GM21737 (cell line): ENCODE data around the gene SPON1.
"Not testable (repeated sequence)": the region's sequence is repeated elsewhere in the genome, so short reads cannot be mapped to it uniquely, and the experiment has no call there.

Experiments used
- ATAC-seq: cut with Tn5 transposase; IDR thresholded peaks from one replicate; pipeline ENCODE4 v1.9.1; 2021; ENCODE audit warnings: mild to moderate bottlenecking, moderate library complexity; ENCODE audit not compliant: unreplicated experiment

SPON1 gene

GRCh38 chr11:14112721-14113120, 150.2 kb downstream of the SPON1 start:
- no peak for ATAC-seq

GRCh38 chr11:14114269-14114668, 151.7 kb downstream of the SPON1 start:
- ATAC-seq, result no peak

GRCh38 chr11:14114786-14115185, 152.3 kb downstream of the SPON1 start:
- no peak for ATAC-seq

- no peak for ATAC-seq
Observed at GRCh38 chr11:14117632-14118031, 155.1 kb downstream of the SPON1 start.

GRCh38 chr11:14118072-14118471, 155.5 kb downstream of the SPON1 start:
- ATAC-seq, result no peak

- no peak for ATAC-seq
Observed at GRCh38 chr11:14119357-14119756, 156.8 kb downstream of the SPON1 start.

- no peak for ATAC-seq
Observed at GRCh38 chr11:14124350-14124749, 161.8 kb downstream of the SPON1 start.

- no peak for ATAC-seq
Observed at GRCh38 chr11:14124886-14125285, 162.4 kb downstream of the SPON1 start.

GRCh38 chr11:14125529-14125928, 163.0 kb downstream of the SPON1 start:
- no peak for ATAC-seq

GRCh38 chr11:14127679-14128078, 165.2 kb downstream of the SPON1 start:
- no peak for ATAC-seq

GRCh38 chr11:14132312-14132711, 169.8 kb downstream of the SPON1 start:
- no peak for ATAC-seq

- ATAC-seq, result no peak
Observed at GRCh38 chr11:14133381-14133780, 170.9 kb downstream of the SPON1 start.

- no peak for ATAC-seq
Observed at GRCh38 chr11:14136561-14136960, 174.0 kb downstream of the SPON1 start.

- no peak for ATAC-seq
Observed at GRCh38 chr11:14137284-14137683, 174.8 kb downstream of the SPON1 start.

GRCh38 chr11:14140991-14141390, 178.5 kb downstream of the SPON1 start:
- no peak for ATAC-seq

GRCh38 chr11:14141676-14142075, 179.2 kb downstream of the SPON1 start:
- ATAC-seq, result no peak

- no peak for ATAC-seq
Observed at GRCh38 chr11:14144934-14145333, 182.4 kb downstream of the SPON1 start.

- no peak for ATAC-seq
Observed at GRCh38 chr11:14148653-14149273, 186.2 kb downstream of the SPON1 start.

- ATAC-seq, result no peak
Observed at GRCh38 chr11:14149683-14150082, 187.2 kb downstream of the SPON1 start.

GRCh38 chr11:14150878-14151277, 188.4 kb downstream of the SPON1 start:
- no peak for ATAC-seq

- not testable (repeated sequence) for ATAC-seq
Observed at GRCh38 chr11:14154103-14154502, 191.6 kb downstream of the SPON1 start.

GRCh38 chr11:14158393-14158792, 195.9 kb downstream of the SPON1 start:
- no peak for ATAC-seq

GRCh38 chr11:14163576-14163975, 201.1 kb downstream of the SPON1 start:
- no peak for ATAC-seq
